ENCODE data around the gene COX4I1.

DNA sequence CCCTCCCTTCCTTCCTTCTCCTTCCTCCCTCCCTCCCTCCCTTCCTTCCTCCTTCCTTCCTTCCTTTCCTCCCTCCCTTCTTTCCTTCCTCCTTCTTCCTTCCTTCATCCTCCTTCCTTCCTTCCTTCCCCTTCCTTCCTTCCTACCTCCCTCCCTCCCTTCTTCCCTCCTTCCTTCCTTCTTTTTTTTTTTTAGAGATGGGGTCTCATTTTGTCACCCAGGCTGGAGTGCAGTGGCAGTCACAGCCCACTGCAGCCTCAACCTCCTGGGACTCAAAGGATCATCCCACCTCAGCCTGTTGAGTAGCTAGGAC lies 44.6 kb downstream of the COX4I1 start:
- TF ChIP-seq, protein P1, sequence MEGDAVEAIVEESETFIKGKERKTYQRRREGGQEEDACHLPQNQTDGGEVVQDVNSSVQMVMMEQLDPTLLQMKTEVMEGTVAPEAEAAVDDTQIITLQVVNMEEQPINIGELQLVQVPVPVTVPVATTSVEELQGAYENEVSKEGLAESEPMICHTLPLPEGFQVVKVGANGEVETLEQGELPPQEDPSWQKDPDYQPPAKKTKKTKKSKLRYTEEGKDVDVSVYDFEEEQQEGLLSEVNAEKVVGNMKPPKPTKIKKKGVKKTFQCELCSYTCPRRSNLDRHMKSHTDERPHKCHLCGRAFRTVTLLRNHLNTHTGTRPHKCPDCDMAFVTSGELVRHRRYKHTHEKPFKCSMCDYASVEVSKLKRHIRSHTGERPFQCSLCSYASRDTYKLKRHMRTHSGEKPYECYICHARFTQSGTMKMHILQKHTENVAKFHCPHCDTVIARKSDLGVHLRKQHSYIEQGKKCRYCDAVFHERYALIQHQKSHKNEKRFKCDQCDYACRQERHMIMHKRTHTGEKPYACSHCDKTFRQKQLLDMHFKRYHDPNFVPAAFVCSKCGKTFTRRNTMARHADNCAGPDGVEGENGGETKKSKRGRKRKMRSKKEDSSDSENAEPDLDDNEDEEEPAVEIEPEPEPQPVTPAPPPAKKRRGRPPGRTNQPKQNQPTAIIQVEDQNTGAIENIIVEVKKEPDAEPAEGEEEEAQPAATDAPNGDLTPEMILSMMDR (IDR thresholded peaks at IDR 0.05 in 2 of 3, conservative IDR thresholded peaks at IDR 0.05 in 1 of 3; ENCODE audit: borderline replicate concordance in 1 of 3, insufficient read depth in 1 of 3, low read depth in 2 of 3, low read length in 2 of 3) = no peak
- TF ChIP-seq POLR2A (IDR thresholded peaks at IDR 0.05; ENCODE audit: borderline replicate concordance, extremely low read depth, insufficient read depth, insufficient read length) = no peak
- TF ChIP-seq EZH2phosphoT487 (IDR thresholded peaks at IDR 0.05; ENCODE audit: borderline replicate concordance) = no peak
- no peak for TF ChIP-seq ZFX (IDR thresholded peaks at IDR 0.05)
- TF ChIP-seq SRF (IDR thresholded peaks at IDR 0.05; ENCODE audit: low read depth) = no peak
- no peak for TF ChIP-seq ZNF274 (IDR thresholded peaks at IDR 0.05; ENCODE audit: low read depth, low read length)
- no peak for TF ChIP-seq POLR2AphosphoS5 (IDR thresholded peaks at IDR 0.05; ENCODE audit: low read depth, low read length)
- TF ChIP-seq SP1 (IDR thresholded peaks at IDR 0.05; ENCODE audit: low read depth) = no peak
- no peak for TF ChIP-seq SIN3A (IDR thresholded peaks at IDR 0.05; ENCODE audit: low read depth)
- no peak for TF ChIP-seq EZH2 (IDR thresholded peaks at IDR 0.05)
- TF ChIP-seq, protein P2, sequence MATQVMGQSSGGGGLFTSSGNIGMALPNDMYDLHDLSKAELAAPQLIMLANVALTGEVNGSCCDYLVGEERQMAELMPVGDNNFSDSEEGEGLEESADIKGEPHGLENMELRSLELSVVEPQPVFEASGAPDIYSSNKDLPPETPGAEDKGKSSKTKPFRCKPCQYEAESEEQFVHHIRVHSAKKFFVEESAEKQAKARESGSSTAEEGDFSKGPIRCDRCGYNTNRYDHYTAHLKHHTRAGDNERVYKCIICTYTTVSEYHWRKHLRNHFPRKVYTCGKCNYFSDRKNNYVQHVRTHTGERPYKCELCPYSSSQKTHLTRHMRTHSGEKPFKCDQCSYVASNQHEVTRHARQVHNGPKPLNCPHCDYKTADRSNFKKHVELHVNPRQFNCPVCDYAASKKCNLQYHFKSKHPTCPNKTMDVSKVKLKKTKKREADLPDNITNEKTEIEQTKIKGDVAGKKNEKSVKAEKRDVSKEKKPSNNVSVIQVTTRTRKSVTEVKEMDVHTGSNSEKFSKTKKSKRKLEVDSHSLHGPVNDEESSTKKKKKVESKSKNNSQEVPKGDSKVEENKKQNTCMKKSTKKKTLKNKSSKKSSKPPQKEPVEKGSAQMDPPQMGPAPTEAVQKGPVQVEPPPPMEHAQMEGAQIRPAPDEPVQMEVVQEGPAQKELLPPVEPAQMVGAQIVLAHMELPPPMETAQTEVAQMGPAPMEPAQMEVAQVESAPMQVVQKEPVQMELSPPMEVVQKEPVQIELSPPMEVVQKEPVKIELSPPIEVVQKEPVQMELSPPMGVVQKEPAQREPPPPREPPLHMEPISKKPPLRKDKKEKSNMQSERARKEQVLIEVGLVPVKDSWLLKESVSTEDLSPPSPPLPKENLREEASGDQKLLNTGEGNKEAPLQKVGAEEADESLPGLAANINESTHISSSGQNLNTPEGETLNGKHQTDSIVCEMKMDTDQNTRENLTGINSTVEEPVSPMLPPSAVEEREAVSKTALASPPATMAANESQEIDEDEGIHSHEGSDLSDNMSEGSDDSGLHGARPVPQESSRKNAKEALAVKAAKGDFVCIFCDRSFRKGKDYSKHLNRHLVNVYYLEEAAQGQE (IDR thresholded peaks at IDR 0.05; ENCODE audit: low read depth) = no peak

All from HCT116 (cell line).